HG03095 (cell line): ENCODE measurements around the gene APOA5.

Source experiments
- ATAC-seq: cut with Tn5 transposase; IDR thresholded peaks from one replicate; pipeline ENCODE4 v1.9.1; 2021; ENCODE audit warnings: moderate library complexity; ENCODE audit not compliant: unreplicated experiment

Gene APOA5

DNA sequence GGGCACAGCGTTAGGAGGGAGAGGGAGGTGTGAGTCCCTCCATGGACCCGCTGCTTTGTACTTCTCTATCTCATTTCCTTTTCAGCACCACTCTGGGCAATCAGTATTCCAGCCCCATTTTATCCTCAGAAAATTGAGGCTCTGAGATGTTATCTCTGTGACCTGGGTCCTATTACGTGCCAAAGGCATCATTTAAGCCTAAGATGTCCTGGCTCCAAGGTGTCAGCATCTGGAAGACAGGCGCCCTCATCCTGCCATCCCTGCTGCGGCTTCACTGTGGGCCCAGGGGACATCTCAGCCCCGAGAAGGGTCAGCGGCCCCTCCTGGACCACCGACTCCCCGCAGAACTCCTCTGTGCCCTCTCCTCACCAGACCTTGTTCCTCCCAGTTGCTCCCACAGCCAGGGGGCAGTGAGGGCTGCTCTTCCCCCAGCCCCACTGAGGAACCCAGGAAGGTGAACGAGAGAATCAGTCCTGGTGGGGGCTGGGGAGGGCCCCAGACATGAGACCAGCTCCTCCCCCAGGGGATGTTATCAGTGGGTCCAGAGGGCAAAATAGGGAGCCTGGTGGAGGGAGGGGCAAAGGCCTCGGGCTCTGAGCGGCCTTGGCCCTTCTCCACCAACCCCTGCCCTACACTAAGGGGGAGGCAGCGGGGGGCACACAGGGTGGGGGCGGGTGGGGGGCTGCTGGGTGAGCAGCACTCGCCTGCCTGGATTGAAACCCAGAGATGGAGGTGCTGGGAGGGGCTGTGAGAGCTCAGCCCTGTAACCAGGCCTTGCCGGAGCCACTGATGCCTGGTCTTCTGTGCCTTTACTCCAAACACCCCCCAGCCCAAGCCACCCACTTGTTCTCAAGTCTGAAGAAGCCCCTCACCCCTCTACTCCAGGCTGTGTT, 37.2 kb upstream of the APOA5 start:
- ATAC-seq: no peak

DNA sequence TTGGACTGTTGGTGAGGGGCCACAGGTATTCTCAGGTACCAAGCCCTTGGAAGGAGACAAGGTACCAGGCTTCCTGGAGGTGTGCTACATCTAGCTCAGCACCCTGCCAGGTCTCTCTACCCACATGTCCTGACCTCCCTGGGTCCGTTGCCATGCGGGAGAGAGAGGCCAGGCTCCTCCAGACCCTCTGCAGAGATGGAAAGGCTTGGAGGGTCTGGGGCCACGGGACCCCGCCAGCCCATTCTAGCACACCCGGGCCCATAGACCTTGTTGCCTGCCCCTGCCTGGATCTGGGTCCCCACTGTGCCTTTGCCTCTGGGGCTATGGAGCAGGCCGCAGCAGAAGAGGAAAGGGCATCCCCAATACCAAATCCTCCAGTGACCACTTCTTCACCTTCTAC, 35.8 kb upstream of the APOA5 start:
- ATAC-seq: no peak

DNA sequence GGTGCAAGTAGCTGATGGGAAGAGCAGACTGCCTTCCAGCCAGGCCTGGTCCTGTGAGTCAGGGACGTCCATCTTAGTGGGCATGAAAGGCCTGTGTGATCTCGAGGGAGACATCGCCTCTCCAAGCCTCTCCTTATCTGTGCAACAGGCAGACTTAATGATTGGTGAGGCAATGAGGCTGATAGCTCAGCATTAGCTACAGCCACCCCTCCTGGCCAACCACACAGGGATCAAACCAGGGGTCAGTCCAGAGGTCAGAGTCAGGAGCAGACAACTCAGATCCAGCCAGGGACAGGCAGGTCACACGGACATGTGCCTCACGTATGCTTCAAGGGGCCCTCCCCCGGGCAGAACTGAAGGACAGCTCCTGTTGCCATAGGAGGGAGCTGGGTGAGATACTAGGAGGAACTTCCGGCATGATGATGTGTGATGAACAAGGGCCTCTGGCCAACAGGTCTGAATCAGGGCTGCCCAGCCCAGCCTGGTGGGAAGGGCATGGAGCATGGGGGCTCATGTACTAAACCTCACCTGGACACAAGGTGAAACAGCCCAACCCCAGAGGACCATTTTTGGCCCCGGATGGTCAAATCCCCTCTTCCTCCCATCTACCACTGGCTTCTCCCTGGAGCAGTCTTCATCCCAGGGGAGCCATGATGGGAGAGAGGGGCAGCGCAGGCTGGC, 35.2 kb upstream of the APOA5 start:
- no peak for ATAC-seq

DNA sequence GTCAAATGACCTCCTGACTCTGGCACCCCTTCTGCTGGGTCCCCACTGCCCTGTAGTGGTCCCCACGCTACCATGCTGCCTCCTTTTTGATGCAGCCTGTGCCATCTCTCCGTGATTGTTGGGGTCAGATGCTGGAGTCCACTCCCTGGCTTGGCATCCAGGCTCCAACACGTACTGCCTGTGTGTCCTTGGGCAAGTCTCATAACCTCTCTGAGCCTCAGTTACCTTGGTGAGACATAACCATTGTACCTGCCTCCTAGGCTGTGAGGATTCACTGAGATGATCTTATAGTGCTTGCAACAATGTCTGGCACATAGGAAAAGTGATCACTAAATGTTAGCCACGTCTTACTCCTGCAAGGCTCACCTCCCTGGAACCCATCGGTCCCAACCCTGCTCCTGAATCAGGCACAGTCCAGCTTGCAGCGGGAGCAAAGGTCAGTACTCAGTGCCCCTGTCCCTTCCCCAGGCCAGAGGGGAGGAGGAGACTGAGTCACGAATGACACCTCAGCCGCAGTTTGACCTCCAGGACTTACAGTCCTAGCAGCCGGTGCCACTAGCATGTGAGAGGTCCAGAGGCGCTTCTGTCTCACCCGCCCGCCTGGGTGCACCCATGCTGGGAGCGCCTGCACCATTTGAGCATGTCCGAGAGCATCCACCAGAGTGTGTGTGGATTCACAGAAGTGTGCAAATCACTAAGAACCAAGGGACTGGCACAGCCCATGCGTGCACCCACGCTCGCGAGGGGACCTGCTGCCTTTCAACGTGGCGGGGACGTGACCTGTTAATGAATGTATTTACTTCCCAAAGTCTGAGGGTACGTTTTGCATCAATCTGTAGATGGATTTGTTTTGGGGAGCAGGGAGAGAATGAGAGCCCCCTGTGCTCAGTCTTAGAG, 34.4 kb upstream of the APOA5 start:
- ATAC-seq: no peak

DNA sequence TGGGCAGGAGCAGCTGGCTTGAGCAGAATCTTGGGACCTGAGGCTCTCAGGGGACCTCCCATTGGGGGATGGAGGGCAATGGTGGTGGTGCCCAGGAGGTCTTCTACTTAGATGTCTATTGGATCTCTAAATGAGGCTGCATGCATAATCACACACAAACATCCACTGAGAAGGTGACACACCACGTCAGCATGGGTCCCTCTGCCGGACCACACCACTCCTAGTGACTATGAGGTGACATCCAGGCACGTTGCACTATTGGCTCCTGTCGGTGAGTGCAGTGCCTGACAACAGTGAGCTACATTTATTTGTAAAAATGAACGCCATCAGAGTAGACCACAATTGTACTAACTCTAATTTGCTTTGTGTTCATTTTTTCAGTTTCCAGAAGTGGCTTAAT, 33.8 kb upstream of the APOA5 start:
- no peak for ATAC-seq

DNA sequence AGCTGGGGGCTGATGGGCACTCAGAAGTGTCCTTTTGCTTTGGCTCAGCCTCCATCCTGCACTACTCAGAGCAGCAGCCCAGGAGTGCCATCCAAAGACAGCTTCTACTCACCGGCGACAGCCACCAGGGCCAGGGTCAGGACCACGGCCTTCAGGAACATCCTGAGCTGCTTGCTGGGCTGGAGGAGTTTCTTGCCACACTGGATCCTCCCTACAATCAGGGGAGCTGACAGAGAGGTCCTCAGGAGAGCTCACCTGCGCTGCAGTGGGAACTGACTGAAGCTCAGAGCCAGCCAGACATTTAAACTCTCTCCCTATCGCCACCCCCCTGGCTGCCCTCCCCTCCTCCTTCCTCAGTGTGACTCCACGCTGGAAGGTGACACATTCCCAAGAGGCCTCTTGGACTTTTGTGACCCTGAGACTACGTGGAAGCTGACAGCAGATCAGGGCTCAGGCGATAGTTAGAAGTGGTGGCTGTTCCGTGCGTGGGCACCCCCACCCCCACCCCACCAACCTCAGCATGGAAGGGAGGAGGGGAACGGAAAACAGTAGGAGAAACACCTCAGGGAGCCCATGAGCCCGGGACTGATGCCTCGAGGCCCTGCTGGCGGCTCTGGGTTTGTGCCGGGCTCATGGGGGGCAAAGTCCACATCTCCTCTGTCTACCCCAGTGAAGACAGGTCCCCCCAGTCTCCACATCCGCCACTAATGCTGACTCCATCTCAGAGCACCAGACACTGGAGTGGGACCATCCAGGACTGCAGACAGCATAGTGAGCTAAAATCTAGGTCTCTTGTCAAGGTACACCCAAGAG, 31.6 kb upstream of the APOA5 start, which contains the start of gene APOA4:
APOA4 (minus strand) TSS at position 274 of the 813 bp plus-strand sequence; CDS start at position 161, 113 bp downstream.
- ATAC-seq: no peak

DNA sequence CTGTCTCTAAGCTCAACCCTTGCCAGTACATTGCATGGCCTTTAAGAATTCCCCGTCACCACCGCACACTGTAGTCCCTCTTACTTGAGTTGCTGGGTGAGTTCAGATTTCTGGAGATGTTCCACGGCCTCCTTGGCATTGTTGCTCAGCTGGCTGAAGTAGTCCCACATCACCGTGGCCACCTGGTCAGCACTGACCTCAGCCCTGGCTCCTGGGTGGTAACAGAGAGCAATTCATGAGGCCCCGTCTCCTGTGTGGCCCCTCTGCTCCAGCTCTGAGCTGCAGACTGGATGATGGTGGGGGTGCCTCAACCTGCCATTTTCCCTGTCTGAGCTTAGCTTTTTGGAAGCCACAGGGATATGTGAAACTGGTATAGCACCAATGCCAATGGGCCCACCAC, 30.9 kb upstream of the APOA5 start:
- no peak for ATAC-seq

DNA sequence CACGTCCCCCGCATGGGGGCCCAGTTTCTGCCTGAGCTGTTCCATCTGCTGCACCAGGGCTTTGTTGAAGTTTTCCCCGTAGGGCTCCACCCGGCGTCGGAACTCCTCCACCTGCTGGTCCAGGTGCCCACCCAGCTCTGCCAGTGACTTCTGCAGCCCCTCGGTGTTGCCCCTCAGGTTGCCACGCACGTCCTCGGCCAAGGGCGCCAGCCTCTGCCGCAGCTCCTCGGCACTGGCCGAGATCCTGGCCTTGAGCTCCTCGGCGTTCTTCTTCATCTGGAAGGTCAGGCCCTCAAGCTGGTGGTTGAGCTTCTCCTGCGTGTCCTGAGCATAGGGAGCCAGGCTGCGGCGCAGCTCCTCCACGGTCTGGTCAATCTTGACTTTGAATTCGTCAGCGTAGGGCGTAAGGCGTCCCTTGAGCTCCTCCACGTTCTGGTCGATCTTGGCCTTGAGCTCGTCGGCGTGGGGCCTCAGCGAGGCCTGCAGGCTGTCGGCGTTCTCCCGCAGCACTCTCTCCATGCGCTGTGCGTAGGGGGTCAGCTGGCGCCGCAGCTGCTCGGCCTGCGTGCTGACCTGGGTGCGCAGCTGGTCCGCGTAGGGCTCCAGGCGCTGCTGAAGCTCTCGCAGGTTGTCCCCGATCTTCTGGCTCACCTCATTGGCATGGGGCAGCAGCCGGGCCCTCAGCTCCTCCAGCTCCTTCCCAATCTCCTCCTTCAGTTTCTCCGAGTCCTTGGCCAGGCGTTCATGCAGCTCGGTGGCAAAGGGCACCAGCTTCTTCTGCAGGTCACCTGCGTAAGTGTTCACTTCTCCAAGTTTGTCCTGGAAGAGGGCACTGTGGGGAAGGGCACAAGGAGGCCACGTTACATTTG, 29.6 kb upstream of the APOA5 start:
- no peak for ATAC-seq

DNA sequence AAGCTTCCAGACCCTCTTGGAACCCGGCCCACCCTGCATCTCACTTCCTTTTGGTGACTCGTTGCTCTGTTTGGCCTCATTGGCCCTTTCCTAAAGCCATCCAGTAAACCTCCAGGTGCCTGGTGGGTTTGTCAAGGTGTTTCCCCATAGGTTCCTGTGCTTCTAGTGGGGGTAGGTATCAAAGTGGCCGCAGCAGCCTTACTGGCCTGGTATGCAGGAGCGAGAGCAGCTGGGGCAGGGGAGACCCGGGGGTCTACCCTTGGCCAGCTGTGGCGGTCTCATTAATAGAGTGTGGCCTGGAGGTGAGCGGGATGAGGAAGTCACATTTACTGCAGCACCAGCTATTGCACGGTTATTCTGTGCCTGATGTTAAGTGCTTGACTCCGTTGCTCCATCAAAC, 27.4 kb upstream of the APOA5 start:
- ATAC-seq: no peak

DNA sequence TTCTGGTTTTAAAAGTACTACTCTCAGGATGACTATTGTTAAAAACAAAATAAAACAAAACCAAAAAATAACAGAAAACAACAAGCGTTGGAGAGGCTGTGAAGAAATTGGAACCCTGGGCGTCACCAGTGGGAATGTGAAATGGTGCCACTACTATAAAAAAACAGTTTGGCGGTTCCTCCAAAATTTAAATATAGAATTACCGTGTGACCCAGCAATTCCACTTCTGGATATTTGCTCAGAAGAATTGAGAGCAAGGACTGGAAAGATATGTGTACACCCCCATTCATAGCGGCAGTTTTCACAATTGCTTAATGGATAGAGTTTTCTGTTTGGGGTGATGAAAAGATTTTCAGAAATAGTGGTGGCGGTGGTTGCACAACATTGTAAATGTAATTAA, 22.8 kb upstream of the APOA5 start:
- no peak for ATAC-seq

DNA sequence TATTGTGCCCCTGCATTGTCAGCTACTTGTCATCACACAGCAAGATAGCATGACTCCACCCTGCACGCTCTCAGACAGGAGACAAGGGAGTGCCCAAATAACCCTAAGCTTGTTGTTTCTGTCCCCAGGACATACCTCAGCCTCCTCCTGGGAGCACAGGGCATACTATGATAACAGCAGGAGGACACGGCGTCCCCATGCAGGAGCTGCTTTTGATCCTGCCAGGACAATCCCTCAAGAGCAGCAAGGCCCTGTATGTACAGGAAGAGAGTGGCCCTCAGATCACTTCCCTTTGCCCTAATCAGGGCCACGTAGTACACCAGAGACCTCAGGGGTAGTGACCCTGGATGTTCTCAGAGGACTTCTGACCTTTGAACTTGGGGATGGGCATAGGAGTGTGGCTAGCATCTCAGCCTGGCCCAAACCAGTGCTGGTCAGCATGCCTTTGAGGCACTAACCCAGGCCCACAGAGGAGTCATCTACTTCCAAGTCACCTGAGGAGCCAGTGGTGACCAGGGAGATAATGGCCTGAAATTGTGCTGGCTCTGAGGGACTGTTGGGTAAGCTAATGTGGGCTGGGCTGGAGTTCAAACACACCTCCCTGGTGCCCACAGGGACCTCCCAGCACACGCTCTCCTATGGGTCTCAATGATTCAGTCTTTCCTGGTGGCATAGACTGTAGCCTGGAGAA, 22.2 kb upstream of the APOA5 start:
- ATAC-seq: no peak

DNA sequence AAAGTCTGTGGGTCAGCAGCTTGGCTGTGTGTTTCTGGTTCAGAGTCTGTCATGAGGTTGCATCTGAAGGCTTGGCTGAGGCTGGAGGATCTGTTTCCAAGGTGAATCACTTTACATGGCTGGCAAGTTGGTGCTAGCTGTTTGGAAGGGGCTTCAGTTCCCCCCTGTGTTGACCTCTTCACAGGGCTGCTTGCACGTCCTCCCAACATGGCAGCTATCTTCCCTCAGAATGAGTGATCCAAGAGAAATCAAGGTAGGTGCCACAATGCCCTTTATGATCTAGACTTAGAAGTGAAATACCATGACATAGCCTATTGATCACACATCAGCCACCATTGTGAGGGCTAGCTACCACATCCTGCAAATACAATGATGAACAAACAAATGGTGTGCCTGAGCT, 21.5 kb upstream of the APOA5 start:
- ATAC-seq: no peak

DNA sequence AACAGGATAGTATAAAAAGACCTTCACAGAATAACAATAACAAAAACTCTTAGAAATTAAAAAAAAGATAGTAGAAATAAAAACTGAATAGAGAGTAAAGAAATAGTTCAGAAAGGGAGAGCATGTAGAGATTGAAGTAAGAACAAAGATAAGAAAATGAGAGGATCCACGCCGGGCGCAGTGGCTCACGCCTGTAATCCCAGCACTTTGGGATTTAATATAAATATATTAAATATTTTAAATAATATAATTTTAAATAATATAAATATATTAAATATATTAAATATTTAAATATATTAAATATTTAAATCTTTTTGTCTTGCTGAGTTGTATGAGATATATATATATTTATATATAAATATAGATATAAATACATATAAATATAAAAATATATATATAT, 20.4 kb upstream of the APOA5 start:
- ATAC-seq: no peak

DNA sequence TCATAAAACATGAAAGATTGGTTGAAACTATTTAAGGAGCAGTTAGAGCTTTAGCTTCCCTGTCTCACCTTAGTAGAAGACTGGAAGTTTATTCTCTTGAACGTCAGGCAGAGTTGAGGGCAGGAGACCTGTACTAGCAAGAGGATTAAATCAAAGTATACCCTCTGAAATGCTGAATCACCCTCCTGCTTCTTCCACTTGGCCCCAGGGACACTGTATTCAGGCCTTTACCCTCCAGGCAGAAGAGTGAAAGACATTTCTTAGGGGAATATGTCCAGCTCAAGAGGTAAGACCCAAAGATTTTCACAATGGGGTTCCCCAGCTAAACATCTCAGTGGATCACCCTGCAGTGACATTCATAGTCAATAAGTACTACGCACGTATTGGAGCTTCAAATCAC, 19.5 kb upstream of the APOA5 start:
- ATAC-seq: no peak

DNA sequence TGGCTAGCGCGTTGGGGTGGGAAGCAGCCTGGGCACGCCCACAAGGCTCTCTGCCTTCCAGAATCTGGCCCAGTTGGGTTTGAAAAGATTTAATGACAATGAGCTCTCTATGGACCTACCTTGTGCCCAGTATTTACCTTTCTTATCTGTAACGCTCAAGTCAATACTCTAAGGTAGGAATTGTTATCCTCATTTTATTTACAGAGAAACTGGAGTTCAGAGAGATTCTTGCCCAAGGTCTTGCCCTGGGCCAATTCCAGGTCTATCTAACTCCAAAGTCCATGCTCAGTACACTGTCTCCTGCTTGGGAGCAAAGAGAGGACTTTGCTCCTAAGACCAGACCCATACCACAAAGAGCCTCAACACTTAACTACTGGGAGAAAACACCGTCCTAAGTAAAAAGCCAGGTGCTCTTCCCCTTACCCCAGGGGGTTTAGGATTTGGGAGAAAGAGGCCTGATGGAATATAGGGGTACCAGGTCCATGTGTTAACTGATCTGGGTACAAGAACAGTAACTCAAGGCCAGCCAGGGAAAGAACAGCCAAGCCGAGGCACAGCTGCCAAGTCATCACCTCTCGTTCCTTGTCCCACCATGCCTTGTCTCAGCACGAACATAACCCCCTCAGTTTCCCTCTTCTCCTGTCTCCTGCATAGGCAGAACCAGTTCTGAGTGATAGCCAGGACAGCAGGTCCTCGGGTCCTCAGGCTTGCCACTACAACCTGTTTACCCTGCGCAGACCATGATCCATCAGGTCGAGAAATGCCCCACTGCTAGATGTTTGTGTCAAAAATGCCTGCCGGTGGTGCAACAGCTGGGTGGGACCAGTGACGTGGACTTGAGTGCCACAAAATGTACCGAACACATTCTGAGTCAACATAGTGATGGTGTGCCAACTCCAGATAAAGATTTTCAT, 16.8 kb upstream of the APOA5 start:
- ATAC-seq: no peak

DNA sequence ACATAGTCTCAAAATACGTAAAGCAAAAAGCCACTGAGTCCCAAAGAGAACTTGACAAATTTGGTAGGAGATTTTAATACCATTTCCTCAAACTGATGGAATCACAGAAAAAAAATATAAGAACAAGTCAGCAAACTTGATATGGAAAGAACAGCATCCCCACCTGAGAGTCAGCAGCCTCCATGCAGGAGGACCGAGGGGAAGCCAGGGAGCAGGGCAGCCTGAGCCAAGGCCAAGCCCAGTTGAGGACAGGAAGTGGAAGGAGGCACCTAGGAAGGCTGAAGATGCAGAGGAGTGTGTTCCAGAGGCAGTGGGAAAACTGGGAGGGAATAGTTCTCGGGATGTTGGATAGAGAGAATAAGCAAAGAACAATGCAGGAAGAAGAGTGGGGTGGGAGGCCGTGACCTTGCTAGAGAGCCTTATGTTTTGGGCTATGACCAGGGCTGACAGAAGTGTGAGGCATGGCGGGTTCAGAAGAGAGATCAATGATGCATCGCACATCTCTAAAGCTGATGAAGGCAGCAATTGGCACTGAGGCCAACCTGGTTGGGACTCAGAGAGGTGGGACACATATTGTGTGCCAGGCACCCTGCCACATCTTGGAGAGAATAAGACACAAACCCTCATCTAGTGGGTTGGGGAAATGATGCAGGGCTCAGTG, 16.1 kb upstream of the APOA5 start:
- ATAC-seq: no peak

DNA sequence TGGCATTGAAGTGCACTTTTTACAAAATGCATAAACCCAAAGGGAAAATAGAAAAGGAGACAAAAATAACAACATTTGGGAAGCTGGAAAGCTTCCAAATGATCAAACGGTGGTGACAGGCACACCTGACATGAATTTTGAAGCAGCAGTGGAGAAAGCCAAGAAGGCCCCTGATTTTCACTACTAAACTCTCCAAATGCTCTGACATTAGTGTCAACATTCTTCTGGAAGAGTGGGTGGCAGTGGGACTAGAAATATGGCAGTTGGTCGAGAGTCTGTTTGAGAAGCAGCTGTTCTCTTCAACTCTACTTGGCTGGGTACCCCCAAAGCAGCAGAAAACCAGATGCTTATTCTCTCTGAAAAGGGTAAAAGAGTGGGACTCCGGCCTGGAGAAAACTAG, 12.3 kb upstream of the APOA5 start:
- no peak for ATAC-seq
